Fibroblast of lung (primary cell): ENCODE results near the gene LGALS7. TPM values are rescaled to one million over a fixed set of nuclear protein-coding genes. Genes with fewer than 3 reads are reported as not detected.

ENCODE experiments used
- DNase-seq, 2 donors: peaks; one replicate each; pipeline versions ENCODE4 v3.0.0 to v3.0.0-alpha.2; 2010; ENCODE audit warnings: low read depth in 2 of 2
- H2AFZ ChIP-seq: 2 replicates; pipeline ENCODE4 v1.5.1; 2012; ENCODE audit warnings: low read length, control low read depth, inconsistent platforms
- H3K27ac ChIP-seq: 2 replicates; pipeline ENCODE4 v1.5.1; 2011; ENCODE audit warnings: low read length, control low read depth; ENCODE audit not compliant: insufficient read depth
- H3K27me3 ChIP-seq: 2 replicates; pipeline ENCODE4 v1.5.1; 2011; ENCODE audit warnings: mild to moderate bottlenecking, low read length; ENCODE audit not compliant: control insufficient read depth, insufficient read depth
- H3K36me3 ChIP-seq: 2 replicates; pipeline ENCODE4 v1.5.1; 2011; ENCODE audit warnings: low read length; ENCODE audit not compliant: control insufficient read depth, insufficient read depth
- H3K4me1 ChIP-seq: 2 replicates; pipeline ENCODE4 v1.5.1; 2011; ENCODE audit warnings: low read length; ENCODE audit not compliant: control insufficient read depth, insufficient read depth; ENCODE audit errors: extremely low read depth
- H3K4me2 ChIP-seq: 2 replicates; pipeline ENCODE4 v1.5.1; 2011; ENCODE audit warnings: low read length, control low read depth; ENCODE audit not compliant: insufficient read depth; ENCODE audit errors: extremely low read depth
- H3K4me3 ChIP-seq, 4 experiments: fragments of 200-600 bp in 1 of 4; sonication (generic) in 1 of 4; replicated peaks in 1 of 4; 2 replicates each; pipeline ENCODE4 v1.5.1; 2011 to 2016; ENCODE audit warnings: low read length in 4 of 4, low read depth in 3 of 4, mild to moderate bottlenecking in 3 of 4, control low read depth in 2 of 4, inconsistent platforms in 1 of 4, mixed read lengths in 1 of 4; ENCODE audit not compliant: insufficient read depth in 1 of 4; ENCODE audit errors: control extremely low read depth in 1 of 4
- H3K79me2 ChIP-seq: 2 replicates; pipeline ENCODE4 v1.5.1; 2012; ENCODE audit warnings: mild to moderate bottlenecking, low read length, inconsistent platforms; ENCODE audit not compliant: control insufficient read depth, insufficient read depth
- H3K9ac ChIP-seq: 2 replicates; pipeline ENCODE4 v1.5.1; 2011; ENCODE audit warnings: mild to moderate bottlenecking, low read length, control low read depth; ENCODE audit not compliant: insufficient read depth
- H3K9me3 ChIP-seq: 2 replicates; pipeline ENCODE4 v1.5.1; 2012; ENCODE audit warnings: low read depth, low read length; ENCODE audit not compliant: control insufficient read depth, insufficient read depth
- H4K20me1 ChIP-seq: 2 replicates; pipeline ENCODE4 v1.5.1; 2011; ENCODE audit warnings: low read length; ENCODE audit not compliant: control insufficient read depth, insufficient read depth; ENCODE audit errors: extremely low read depth
- CTCF ChIP-seq, 2 donors: IDR thresholded peaks in 1 of 2; conservative IDR thresholded peaks in 1 of 2; 1 replicate in 1 of 2; 2 replicates in 1 of 2; pipeline ENCODE4 v1.5.1; 2011 to 2012; ENCODE audit warnings: low read length in 2 of 2, control low read depth in 1 of 2, inconsistent platforms in 1 of 2, low read depth in 1 of 2, mild to moderate bottlenecking in 1 of 2
- EZH2 ChIP-seq: IDR thresholded peaks from 2 replicates; pipeline ENCODE4 v1.5.1; 2012; ENCODE audit warnings: low read length, control low read depth, mild to moderate bottlenecking; ENCODE audit errors: missing control alignments
- polyA plus RNA-seq, 2 donors: library from polyadenylated mRNA; depleted of rRNA in 1 of 2; stranded (reverse) in 1 of 2; unstranded in 1 of 2; fragments of >200 nt; gene quantifications; 2 replicates each; pipeline ENCODE4 v1.2.1, GENCODE V29; 2011 to 2012; ENCODE audit warnings: missing spikeins in 1 of 2
- total RNA-seq: library from RNA; depleted of rRNA; stranded (reverse); fragments of >200 nt; gene quantifications from 2 replicates; pipeline ENCODE4 v1.2.1, GENCODE V29; 2014

The LGALS7 gene
- total and polyA plus RNA-seq, 2 donors (not counting 1 experiment from before 2014, with no cell fraction given): not detected

GRCh38 chr19:38743394-38744297 lies 29.7 kb downstream of the LGALS7 start:
- H3K9me3 ChIP-seq: no peaks in the 10 kb centered on the region
- H3K27ac ChIP-seq: no peak overlapping the region
- no peak for DNase-seq
- no peak overlapping the region for H3K4me2 ChIP-seq
- TF ChIP-seq EZH2 (no peak), CTCF (conservative IDR thresholded peaks at IDR 0.05 in 1 of 2, IDR thresholded peaks at IDR 0.05 in 1 of 2; ENCODE audit: low read depth in 1 of 2, low read length in 2 of 2) (no peak)
- H3K9ac ChIP-seq: no peak overlapping the region
- H3K4me3 ChIP-seq: no peak overlapping the region
- H3K4me1 ChIP-seq: no peaks in the 10 kb centered on the region
- H2AFZ ChIP-seq: no peak overlapping the region
- H3K36me3 ChIP-seq: no peaks in the 10 kb centered on the region
- H4K20me1 ChIP-seq: no peaks in the 10 kb centered on the region
- no peaks in the 10 kb centered on the region for H3K27me3 ChIP-seq
- H3K79me2 ChIP-seq: no peaks in the 10 kb centered on the region

- H3K4me3 ChIP-seq: no peak overlapping the region
- H3K4me1 ChIP-seq: no peaks in the 10 kb centered on the region
- H2AFZ ChIP-seq: no peak overlapping the region
- H4K20me1 ChIP-seq: no peaks in the 10 kb centered on the region
- no peak for DNase-seq
- H3K9ac ChIP-seq: no peak overlapping the region
- no peaks in the 10 kb centered on the region for H3K27me3 ChIP-seq
- no peaks in the 10 kb centered on the region for H3K79me2 ChIP-seq
- no peaks in the 10 kb centered on the region for H3K36me3 ChIP-seq
- H3K9me3 ChIP-seq: no peaks in the 10 kb centered on the region
- no peak overlapping the region for H3K27ac ChIP-seq
- TF ChIP-seq CTCF (conservative IDR thresholded peaks at IDR 0.05 in 1 of 2, IDR thresholded peaks at IDR 0.05 in 1 of 2; ENCODE audit: low read depth in 1 of 2, low read length in 2 of 2) (no peak), EZH2 (no peak)
- no peak overlapping the region for H3K4me2 ChIP-seq
Observed at GRCh38 chr19:38742906-38743305, 30.4 kb downstream of the LGALS7 start.

GRCh38 chr19:38742296-38742695 lies 31.0 kb downstream of the LGALS7 start:
- H3K27ac ChIP-seq: no peak overlapping the region
- no peak overlapping the region for H3K9ac ChIP-seq
- DNase-seq: no peak

More at GRCh38 chr19:38742296-38742695, 31.0 kb downstream of the LGALS7 start:
- no peak overlapping the region for H3K4me2 ChIP-seq
- no peak overlapping the region for H3K4me3 ChIP-seq
- no peaks in the 10 kb centered on the region for H3K27me3 ChIP-seq
- no peak overlapping the region for H2AFZ ChIP-seq
- no peaks in the 10 kb centered on the region for H3K9me3 ChIP-seq
- no peaks in the 10 kb centered on the region for H3K79me2 ChIP-seq
- H3K4me1 ChIP-seq: no peaks in the 10 kb centered on the region
- no peaks in the 10 kb centered on the region for H4K20me1 ChIP-seq
- TF ChIP-seq EZH2 (no peak), CTCF (conservative IDR thresholded peaks at IDR 0.05 in 1 of 2, IDR thresholded peaks at IDR 0.05 in 1 of 2; ENCODE audit: low read depth in 1 of 2, low read length in 2 of 2) (no peak)
- no peaks in the 10 kb centered on the region for H3K36me3 ChIP-seq
